HFFc6 (cell line): ENCODE measurements around the gene DERA. TPM values are rescaled to one million over a fixed set of nuclear protein-coding genes. Genes with fewer than 3 reads are reported as not detected.
"Not testable (repeated sequence)": the region's sequence is repeated elsewhere in the genome, so short reads cannot be mapped to it uniquely, and the experiment has no call there.

Experiments
- DNase-seq: peaks from one replicate; pipeline ENCODE4 v3.0.0-alpha.2; 2018
- H3K27ac Mint-ChIP-seq: 2 replicates; pipeline ENCODE4 v1.8.0; 2020; ENCODE audit warnings: mild to moderate bottlenecking, mixed read lengths
- H3K27me3 Mint-ChIP-seq: 2 replicates; pipeline ENCODE4 v1.8.0; 2021; ENCODE audit warnings: mild to moderate bottlenecking, moderate library complexity, mixed read lengths; ENCODE audit not compliant: insufficient read depth
- H3K36me3 Mint-ChIP-seq: 2 replicates; pipeline ENCODE4 v1.8.0; 2021; ENCODE audit warnings: low read depth, mixed read lengths
- H3K4me1 Mint-ChIP-seq: 2 replicates; pipeline ENCODE4 v1.8.0; 2020; ENCODE audit warnings: low read depth, mixed read lengths
- H3K4me3 Mint-ChIP-seq: 2 replicates; pipeline ENCODE4 v1.8.0; 2020; ENCODE audit warnings: mild to moderate bottlenecking, moderate library complexity, mixed read lengths
- H3K9me3 Mint-ChIP-seq: 2 replicates; pipeline ENCODE4 v1.8.0; 2020; ENCODE audit warnings: mild to moderate bottlenecking, mixed read lengths
- CTCF ChIP-seq: fragments of 200-600 bp; sonication (generic); IDR thresholded peaks from 2 replicates; pipeline ENCODE4 v1.5.0; 2021; ENCODE audit warnings: antibody characterized with exemption, mild to moderate bottlenecking
- total RNA-seq, 6 experiments: library from RNA; stranded (reverse); fragmentation: NEBNext Ultra II Directional; extraction: Animal tissue kit (Norgen Biotek cat#: 25700); gene quantifications; 2 replicates in 1 of 6; 3 replicates in 5 of 6; pipeline ENCODE4 v1.2.3, GENCODE V29; 2021

The DERA gene
- total RNA-seq, 6 experiments from 2014 or later, result 28.1 to 46.4 (median 36.3) TPM

DNA sequence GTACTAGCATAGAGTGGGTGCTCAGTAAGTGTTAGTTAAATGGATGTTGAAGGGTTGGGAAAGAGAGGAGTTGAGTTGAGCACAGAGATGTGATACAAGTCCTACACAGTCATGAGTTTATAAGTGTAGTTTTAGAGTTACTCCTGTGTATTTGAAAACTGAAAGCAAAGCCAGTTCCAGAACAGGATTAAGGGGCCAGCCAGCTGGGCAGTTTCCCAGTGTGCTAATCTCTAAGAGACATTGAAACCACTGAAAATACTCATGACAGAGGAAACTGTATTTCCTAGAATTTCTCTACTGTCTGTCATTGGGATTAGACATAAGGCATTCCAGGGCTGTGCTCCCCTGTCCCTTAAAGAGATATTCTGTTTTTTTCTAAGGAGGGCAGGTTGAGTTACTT, 101.0 kb downstream of the DERA start:
- peaks cover 26% of the 10 kb centered on the region for H3K36me3 Mint-ChIP-seq
- DNase-seq, result no peak
- no peaks in the 10 kb centered on the region for H3K4me1 Mint-ChIP-seq
- H3K27me3 Mint-ChIP-seq, result no peaks in the 10 kb centered on the region
- H3K9me3 Mint-ChIP-seq, result peaks cover 11% of the 10 kb centered on the region
- TF ChIP-seq CTCF, result no peak
- H3K4me3 Mint-ChIP-seq, result no peak overlapping the region
- H3K27ac Mint-ChIP-seq, result no peak overlapping the region

- H3K4me1 Mint-ChIP-seq, DNase-seq, H3K27me3 Mint-ChIP-seq, H3K27ac Mint-ChIP-seq, H3K4me3 Mint-ChIP-seq: not testable (repeated sequence)
- peaks cover 11% of the 10 kb centered on the region for H3K9me3 Mint-ChIP-seq
- H3K36me3 Mint-ChIP-seq, result peaks cover 26% of the 10 kb centered on the region
Measured at GRCh38 chr12:16013722-16014121, 102.6 kb downstream of the DERA start.

- Mint-ChIP-seq H3K36me3 (peaks cover 26% of the 10 kb centered on the region), H3K9me3 (peaks cover 11% of the 10 kb centered on the region)
- not testable (repeated sequence) for H3K4me1 Mint-ChIP-seq, H3K4me3 Mint-ChIP-seq, DNase-seq, H3K27me3 Mint-ChIP-seq, H3K27ac Mint-ChIP-seq
Measured at GRCh38 chr12:16014394-16014793, 103.3 kb downstream of the DERA start.

- no peak for DNase-seq
- Mint-ChIP-seq H3K27ac (no peak overlapping the region), H3K4me3 (no peak overlapping the region), H3K4me1 (peaks cover 13% of the 10 kb centered on the region), H3K9me3 (peaks cover 13% of the 10 kb centered on the region), H3K27me3 (no peaks in the 10 kb centered on the region), H3K36me3 (peaks cover 47% of the 10 kb centered on the region)
- TF ChIP-seq CTCF, result no peak
Measured at GRCh38 chr12:16016748-16017147, 105.6 kb downstream of the DERA start.

GRCh38 chr12:16018306-16018705, 107.2 kb downstream of the DERA start:
- no peak for DNase-seq
- no peak overlapping the region for H3K4me3 Mint-ChIP-seq
- H3K27ac Mint-ChIP-seq, result no peak overlapping the region
- peaks cover 13% of the 10 kb centered on the region for H3K4me1 Mint-ChIP-seq
- no peaks in the 10 kb centered on the region for H3K27me3 Mint-ChIP-seq
- H3K9me3 Mint-ChIP-seq, result peaks cover 15% of the 10 kb centered on the region
- H3K36me3 Mint-ChIP-seq, result peaks cover 52% of the 10 kb centered on the region
- no peak for TF ChIP-seq CTCF

- Mint-ChIP-seq H3K4me3 (no peak overlapping the region), H3K9me3 (peaks cover 12% of the 10 kb centered on the region), H3K27ac (peak overlapping the region; percentile 32; the same call in 1 of the 2 replicates), H3K36me3 (peaks cover 50% of the 10 kb centered on the region), H3K27me3 (no peaks in the 10 kb centered on the region), H3K4me1 (peaks cover 13% of the 10 kb centered on the region)
- TF ChIP-seq CTCF, result no peak
- DNase-seq, result no peak
Measured at GRCh38 chr12:16019136-16019535, 108.0 kb downstream of the DERA start.

DNA sequence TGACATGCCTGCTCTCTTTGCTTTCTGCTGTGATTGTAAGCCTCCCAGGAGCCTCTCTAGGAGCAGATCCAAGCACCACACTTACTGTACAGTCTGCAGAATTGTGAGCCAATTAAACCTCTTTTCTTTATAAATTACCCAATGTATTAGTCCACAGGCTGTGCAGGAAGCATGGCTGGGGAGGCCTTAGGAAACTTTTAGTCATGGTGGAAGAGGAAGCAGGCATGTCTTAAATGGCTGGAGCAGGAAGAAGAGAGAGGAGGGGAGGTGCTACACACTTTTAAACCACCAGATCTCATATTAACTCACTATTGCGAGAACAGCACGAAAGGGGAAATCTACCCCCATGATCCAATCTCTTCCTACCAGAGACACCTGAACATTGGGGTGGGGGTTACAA, 108.9 kb downstream of the DERA start:
- peaks cover 8% of the 10 kb centered on the region for H3K9me3 Mint-ChIP-seq
- no peak for TF ChIP-seq CTCF
- no peaks in the 10 kb centered on the region for H3K27me3 Mint-ChIP-seq
- H3K36me3 Mint-ChIP-seq, result peaks cover 42% of the 10 kb centered on the region
- H3K4me1 Mint-ChIP-seq, result peaks cover 13% of the 10 kb centered on the region
- H3K4me3 Mint-ChIP-seq, result no peak overlapping the region
- DNase-seq, result no peak
- no peak overlapping the region for H3K27ac Mint-ChIP-seq
